ENCODE measurements around the gene FIBP. TPM values are rescaled to one million over a fixed set of nuclear protein-coding genes. Genes with fewer than 3 reads are reported as not detected.
A peak's percentile ranks its signal among the peaks of the same experiment; 100 is the strongest.

FIBP gene
- polyA plus RNA-seq, 1 experiment, result 126 TPM

DNA sequence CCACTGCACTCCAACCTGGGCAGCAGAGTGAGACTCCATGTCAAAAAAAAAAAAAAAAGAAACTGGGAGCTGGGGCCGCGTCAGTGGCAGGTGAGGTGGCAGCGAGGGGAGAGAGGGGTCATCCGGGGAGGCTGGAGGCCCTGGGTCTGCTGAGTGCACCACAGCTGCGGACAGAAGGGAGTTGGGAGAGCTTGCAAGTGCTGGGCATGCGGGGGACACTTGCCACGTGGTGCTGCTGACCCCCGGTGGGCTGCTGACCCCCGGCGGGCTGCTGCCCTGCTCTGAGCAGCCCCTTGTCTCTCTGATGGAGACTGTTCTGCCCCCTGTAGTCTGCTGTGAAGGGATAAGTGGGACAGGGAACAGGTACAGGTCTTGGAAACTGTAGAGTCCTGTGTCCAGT, 33.6 kb upstream of the FIBP start:
- DNase-seq (ENCODE audit: low read depth, low spot score), result no peak
- Histone ChIP-seq H3K9me3 (ENCODE audit: control insufficient read depth, insufficient read depth, low read length) (peaks cover 11% of the 10 kb centered on the region; the same call in 1 of the 2 replicates), H3K27me3 (ENCODE audit: control insufficient read depth, insufficient read depth, low read length) (no peaks in the 10 kb centered on the region), H3K27ac (ENCODE audit: low read depth, low read length) (peak overlapping the region; percentile 52), H3K4me3 (ENCODE audit: low read depth, low read length) (no peak overlapping the region)
- CTCF ChIA-PET, result interaction anchor here (1.0 to 2.0 kb wide), 3 partner anchors 33 to 101 kb away, joined by 3 to 8 read pairs (median 4); partner anchors contain the start of gene FIBP
- POLR2A ChIA-PET, result interaction anchor here (0.5 to 1.8 kb wide), 4 partner anchors 21 to 31 kb away, joined by 3 to 7 read pairs (median 4); partner anchors contain the start of genes CCDC85B and FOSL1
- TF ChIP-seq, protein P1, sequence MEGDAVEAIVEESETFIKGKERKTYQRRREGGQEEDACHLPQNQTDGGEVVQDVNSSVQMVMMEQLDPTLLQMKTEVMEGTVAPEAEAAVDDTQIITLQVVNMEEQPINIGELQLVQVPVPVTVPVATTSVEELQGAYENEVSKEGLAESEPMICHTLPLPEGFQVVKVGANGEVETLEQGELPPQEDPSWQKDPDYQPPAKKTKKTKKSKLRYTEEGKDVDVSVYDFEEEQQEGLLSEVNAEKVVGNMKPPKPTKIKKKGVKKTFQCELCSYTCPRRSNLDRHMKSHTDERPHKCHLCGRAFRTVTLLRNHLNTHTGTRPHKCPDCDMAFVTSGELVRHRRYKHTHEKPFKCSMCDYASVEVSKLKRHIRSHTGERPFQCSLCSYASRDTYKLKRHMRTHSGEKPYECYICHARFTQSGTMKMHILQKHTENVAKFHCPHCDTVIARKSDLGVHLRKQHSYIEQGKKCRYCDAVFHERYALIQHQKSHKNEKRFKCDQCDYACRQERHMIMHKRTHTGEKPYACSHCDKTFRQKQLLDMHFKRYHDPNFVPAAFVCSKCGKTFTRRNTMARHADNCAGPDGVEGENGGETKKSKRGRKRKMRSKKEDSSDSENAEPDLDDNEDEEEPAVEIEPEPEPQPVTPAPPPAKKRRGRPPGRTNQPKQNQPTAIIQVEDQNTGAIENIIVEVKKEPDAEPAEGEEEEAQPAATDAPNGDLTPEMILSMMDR (IDR thresholded peaks at IDR 0.05; ENCODE audit: low read depth, low read length), result no peak

DNA sequence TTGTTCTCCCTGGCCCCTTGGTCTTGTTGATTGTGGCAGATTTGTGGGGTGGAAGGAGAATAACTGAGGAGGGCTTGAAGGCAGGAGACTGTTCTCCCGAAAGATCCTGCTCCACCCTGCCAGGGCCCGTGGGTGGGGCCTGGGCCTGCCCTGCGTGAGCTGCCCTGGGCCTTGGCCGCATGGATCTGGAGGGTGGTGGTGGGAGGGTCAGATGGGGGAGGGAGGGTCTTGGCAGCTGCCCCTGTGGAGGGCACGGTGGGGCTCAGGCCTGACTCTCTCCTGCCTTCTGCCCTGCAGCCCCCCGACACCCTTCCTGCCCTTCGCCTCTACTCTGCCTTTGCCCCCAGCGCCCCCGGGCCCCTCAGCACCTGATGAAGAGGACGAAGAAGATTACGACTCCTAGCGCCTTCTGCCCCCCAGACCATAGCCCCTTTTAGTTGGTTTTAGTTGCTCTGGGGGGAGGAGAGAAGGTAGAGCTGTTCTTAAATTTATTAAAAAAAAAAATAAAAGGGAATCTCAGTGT, 32.8 kb upstream of the FIBP start:
- Histone ChIP-seq H3K27ac (ENCODE audit: low read depth, low read length) (no peak overlapping the region), H3K9me3 (ENCODE audit: control insufficient read depth, insufficient read depth, low read length) (peaks cover 11% of the 10 kb centered on the region; the same call in 1 of the 2 replicates), H3K4me3 (ENCODE audit: low read depth, low read length) (peak overlapping the region; percentile 81), H3K27me3 (ENCODE audit: control insufficient read depth, insufficient read depth, low read length) (no peaks in the 10 kb centered on the region)
- no peak for DNase-seq (ENCODE audit: low read depth, low spot score)
- TF ChIP-seq, protein P1 (IDR thresholded peaks at IDR 0.05; ENCODE audit: low read depth, low read length), result no peak
- POLR2A ChIA-PET, result interaction anchor here (0.5 to 1.8 kb wide), 3 partner anchors 21 to 30 kb away, joined by 3 to 7 read pairs (median 5); partner anchors contain the start of genes CCDC85B and FOSL1
- CTCF ChIA-PET, result interaction anchor here (1.0 to 2.0 kb wide), 3 partner anchors 32 to 102 kb away, joined by 3 to 8 read pairs (median 4); partner anchors contain the start of gene FIBP

DNA sequence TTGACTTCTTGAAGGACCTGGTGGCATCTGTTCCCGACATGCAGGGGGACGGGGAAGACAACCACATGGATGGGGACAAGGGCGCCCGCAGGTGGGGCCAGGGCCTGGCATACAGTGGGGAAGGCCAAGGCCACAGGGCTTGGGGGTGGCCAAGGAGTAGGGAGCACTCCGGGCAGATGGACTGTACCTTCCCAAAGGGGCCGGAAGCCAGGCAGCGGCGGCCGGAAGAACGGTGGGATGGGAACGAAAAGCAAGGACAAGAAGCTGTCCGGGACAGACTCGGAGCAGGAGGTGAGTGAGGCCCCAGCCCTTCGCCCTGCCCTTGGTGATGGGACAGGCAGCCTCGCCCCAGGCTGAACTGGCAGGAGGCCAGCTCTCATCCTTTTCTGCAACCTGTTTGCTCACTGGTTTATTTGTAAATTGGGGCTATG, 32.1 kb upstream of the FIBP start:
- POLR2A ChIA-PET, result interaction anchor here (1.2 to 1.8 kb wide), 2 partner anchors 30 to 31 kb away, joined by 5 read pairs; partner anchors contain the start of gene CCDC85B
- CTCF ChIA-PET, result interaction anchor here (1.8 kb wide), 1 partner anchor 32 kb away, joined by 8 read pairs; the partner anchor contains the start of gene FIBP
- H3K27ac ChIP-seq (ENCODE audit: low read depth, low read length), result peak overlapping the region; percentile 47
- TF ChIP-seq, protein P1 (IDR thresholded peaks at IDR 0.05; ENCODE audit: low read depth, low read length), result no peak
- no peaks in the 10 kb centered on the region for H3K27me3 ChIP-seq (ENCODE audit: control insufficient read depth, insufficient read depth, low read length)
- no peak for DNase-seq (ENCODE audit: low read depth, low spot score)
- peak overlapping the region; percentile 81 for H3K4me3 ChIP-seq (ENCODE audit: low read depth, low read length)
- H3K9me3 ChIP-seq (ENCODE audit: control insufficient read depth, insufficient read depth, low read length), result peaks cover 11% of the 10 kb centered on the region; the same call in 1 of the 2 replicates

DNA sequence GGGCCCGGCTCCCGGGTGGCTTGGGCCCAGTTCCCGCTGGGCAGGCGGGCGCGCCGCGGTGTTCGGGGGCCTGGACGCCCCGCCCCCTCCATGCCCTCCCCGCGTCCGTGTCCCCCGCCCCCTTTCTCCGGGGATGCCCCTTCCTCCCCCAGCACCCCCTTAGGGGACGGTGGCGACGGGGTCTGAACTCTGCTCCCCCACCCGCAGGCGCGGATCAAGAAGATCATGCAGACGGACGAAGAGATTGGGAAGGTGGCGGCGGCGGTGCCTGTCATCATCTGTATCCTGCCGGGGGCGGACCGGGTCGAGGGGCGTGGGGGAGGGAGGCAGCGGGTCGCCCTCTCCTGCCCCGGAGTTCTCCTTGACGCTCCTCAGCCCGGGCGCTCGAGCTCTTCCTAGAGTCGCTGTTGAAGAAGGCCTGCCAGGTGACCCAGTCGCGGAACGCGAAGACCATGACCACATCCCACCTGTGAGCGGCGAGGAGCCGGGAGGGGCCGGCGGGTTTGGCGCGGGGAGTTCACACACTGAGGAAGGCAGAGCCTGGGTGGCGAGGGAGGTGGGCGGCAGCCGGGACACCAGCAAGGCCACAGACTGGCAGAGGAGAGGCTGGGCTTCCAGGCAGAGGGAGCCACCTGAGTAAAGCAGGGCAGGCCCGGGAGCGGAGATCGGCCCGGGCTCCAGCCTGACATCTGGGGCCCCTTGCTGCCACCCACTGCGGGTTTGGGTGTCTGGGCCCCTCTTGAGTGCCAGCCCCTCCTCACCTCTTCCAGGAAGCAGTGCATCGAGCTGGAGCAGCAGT, 31.5 kb upstream of the FIBP start:
- DNase-seq (ENCODE audit: low read depth, low spot score), result no peak
- Histone ChIP-seq H3K9me3 (ENCODE audit: control insufficient read depth, insufficient read depth, low read length) (peaks cover 11% of the 10 kb centered on the region; the same call in 1 of the 2 replicates), H3K27ac (ENCODE audit: low read depth, low read length) (peak overlapping the region; percentile 47), H3K4me3 (ENCODE audit: low read depth, low read length) (peak overlapping the region; percentile 81), H3K27me3 (ENCODE audit: control insufficient read depth, insufficient read depth, low read length) (no peaks in the 10 kb centered on the region)
- ChIA-PET CTCF (interaction anchor here (1.8 kb wide), 1 partner anchor 31 kb away, joined by 8 read pairs; the partner anchor contains the start of gene FIBP), POLR2A (interaction anchor here (1.2 to 1.8 kb wide), 2 partner anchors 29 to 31 kb away, joined by 5 read pairs; partner anchors contain the start of gene CCDC85B)
- TF ChIP-seq, protein P1 (IDR thresholded peaks at IDR 0.05; ENCODE audit: low read depth, low read length), result no peak

Data from AG04450 (cell line).